DMS153 (cell line): Measurements from ENCODE around the gene CD207.

Experiments
- DNase-seq: peaks from one replicate; lab custom pipeline; 2025; lab: John Stamatoyannopoulos, UW

CD207 gene

DNA sequence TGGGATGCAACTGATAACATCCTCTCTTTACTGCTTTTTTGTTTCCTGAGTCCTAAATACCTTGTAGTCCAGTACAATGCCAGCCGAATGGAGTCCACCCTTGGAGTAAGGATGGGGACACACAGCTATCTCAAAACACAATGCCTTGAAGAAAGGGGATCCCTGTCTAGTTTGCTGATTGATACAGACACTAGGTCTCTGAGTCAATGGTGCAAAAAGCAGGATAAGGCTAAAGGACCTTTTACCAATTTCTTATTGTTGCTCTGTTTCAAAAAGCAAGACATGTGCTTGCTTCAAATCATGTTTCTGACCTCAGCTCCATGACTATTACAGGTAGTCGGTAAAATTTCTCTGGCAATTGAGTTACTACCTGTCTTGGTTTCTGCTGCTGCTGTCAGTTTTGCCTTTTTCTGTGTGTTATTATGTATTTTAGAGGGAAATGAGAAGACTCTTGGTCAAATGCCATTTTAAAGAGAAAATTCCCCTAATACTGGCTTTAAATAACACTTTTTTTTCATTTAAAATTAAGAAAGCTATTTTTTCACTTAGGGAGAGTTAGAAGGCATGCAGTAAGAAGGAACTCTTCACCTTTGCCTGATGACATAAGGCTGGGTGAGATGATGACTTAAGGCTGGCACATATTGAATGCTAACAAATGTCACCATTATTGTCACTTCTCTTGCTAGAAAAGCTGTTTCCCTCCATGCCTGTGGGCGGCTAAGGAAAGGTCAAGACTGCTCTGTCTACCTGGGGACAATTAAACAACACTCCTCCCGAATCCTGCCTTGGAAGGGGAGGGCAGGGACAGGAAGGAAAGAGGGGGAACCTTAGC, 40.2 kb downstream of the CD207 start:
- DNase-seq = no peak

DNA sequence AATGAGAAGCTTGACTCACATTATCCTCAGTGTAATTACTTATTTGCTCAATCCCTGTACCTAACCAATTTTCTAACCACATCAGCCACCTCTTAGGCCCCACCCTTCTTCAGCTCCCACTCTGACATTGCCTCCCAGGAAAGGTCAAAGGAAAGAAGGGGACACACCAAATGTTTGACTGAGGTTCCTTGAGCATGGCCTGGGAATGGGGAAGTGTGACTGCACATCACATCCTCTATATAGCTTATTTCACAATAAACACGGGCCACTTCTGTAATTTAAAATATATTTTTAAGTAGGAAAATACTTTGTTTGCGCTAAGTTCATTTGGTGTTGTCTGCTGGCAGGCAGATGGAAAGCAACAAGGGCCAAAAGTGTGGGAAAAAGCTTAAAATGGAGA, 42.2 kb downstream of the CD207 start:
- DNase-seq = no peak

DNA sequence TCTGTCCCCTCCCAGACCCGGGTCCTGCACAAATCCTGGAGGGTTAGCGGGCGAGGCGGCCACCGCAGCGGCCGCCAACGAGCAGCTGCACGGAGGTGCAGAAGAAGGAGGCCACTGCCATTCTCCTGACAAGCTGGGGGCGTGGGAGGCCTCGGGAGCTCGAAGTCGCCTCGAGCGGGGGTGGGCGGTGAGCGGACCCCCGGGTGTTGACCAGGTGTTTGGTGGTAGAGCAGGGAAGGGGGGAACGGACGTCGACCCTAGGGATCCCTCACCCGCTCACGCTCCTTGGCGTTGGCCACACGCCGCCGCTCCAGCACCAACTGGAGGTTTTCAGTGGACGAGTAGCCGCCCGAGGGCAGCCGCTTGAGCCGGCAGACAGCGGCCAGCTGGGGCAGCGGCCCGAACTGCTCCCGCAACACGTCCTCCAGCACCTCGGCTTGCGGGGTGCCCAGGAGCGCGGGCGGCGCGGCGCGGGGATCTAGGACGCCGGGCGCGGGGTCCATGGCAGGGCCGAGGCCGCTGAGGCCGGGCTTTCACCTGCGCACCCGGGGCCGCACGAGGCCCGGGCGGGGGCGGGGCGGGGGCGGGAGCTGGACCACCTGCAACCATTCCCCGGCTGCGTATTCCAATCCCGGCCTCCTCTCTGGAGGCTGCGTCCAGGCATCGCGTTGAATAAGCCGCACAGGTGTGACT, 45.3 kb downstream of the CD207 start, which contains the start of gene FIGLA:
FIGLA (minus strand) TSS at position 508 of the 693 bp plus-strand sequence; CDS start at position 503, 5 bp downstream.
- no peak for DNase-seq

DNA sequence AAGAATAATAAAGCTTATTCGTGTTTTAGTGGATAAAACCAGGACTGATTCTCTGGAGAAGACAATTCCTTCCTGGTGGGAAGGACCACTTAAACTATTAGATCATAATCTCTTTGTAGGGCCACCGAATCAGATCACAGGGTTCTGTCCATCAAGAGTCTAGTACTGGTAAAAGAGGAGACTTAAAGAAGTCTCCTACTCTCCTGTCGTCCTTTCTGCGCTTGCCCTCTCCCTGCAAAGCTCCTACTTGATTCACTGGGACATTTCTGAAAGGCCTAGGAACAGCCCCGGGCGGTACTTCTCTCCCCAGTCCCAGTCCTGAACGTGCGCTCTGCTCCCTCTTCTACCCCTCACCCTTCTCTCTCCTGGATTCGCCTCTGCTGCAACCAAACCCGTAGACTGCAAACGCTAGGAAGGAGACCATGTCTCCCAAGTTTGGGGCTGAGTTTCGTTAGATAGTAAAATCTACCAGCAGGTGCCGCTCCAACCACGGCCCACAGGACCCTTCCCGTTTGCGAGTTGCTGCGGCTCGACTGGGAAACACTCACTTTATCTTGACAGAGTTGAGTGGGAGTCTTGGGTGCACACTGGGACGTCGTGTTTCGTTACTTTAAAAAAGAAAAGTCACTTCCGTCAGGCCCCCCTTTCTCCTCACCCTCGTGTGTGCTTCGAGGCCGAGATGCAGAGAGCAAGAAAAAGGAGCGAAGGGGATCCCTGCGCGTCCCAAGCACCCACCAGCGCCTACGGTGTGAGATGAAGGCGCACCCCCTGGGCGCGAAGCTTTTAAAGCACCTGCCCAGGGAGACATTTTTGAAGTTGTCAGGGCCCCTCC, 46.1 kb downstream of the CD207 start:
- peak; percentile 20 for DNase-seq

DNA sequence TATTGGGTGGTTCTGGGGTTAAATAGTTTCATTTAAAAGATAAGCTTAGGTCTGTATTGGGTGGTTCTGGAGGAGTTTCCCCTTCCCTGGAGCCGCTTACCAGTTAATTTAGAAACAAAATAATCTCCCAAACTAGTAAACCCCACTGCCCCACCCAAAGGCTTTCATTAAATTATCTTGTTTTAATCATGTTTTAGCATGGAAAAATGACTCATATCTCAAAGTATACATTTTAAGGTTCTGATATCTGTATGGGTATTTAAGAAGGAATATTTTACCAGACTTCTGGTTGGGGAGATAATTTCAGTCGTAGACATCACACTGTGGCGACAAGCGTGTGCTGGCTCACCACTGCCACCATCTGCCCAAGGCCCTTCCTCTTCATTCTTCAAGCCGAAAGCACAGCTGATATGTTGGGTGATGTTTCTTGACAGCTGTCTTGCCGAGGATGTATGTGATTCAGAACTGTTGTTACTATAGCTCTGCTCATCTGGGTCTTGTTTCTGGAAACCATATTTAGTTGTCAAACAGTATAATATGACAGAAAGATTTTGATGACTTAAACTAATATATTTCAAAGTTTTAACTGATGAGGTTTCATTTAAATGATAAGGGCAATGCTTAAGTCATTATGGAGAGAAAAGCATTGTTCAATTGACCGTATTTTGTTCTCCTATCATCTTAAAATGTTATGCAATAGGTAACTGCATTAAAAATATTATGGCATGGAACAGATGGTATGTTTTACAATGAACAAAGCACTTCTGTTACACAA, 50.3 kb downstream of the CD207 start:
- peak; percentile 7 for DNase-seq

DNA sequence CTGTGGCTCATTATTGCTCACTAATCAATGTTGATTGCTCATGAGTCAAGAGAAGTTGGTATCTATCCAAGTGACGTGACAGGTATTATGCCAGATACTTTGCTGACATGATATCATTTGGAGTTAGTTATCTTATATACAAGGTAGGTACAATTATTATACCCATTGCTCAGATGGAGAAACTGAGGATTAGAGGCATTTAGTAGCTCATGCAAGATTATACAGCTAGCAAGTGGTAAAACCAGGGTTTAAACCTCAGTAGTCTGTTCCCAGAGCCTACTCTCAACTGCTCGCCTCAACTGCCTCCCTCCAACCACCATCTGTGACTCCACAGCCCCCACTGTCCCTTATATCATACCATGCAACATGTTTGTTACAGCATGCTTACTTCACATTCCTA, 51.3 kb downstream of the CD207 start:
- DNase-seq = no peak
